HG03558 (cell line): ENCODE results near the gene SPRR1A.

Experiments
- ATAC-seq: cut with Tn5 transposase; IDR thresholded peaks from one replicate; pipeline ENCODE4 v1.9.1; 2021; ENCODE audit warnings: moderate number of reproducible peaks; ENCODE audit not compliant: unreplicated experiment; ENCODE audit errors: extremely low read depth

Gene SPRR1A, protein sequence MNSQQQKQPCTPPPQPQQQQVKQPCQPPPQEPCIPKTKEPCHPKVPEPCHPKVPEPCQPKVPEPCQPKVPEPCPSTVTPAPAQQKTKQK

DNA sequence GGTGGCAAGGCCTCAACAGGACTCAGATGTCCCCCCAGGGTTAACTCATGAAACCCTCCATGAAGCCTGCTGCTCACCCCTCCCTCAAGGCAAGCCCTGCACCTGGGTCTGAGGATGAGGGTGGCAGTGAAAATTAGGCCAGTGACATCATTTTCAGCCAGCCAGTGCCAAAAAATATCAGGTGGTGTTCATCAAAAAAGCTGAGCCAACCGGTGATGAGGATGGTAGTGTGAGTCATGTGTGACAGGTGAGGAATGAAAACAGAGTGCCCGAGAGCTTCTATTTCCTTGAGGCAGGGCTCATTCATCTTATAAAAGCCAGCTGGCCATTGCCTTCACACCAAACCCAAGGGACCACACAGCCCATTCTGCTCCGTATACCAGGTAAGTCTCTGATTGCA, at the start of gene SPRR1A:
Gene SPRR1A (plus strand): TSS at position 339 of the 400 bp plus-strand sequence. CDS start 1,150 bp downstream, outside the sequence.
- no peak for ATAC-seq

DNA sequence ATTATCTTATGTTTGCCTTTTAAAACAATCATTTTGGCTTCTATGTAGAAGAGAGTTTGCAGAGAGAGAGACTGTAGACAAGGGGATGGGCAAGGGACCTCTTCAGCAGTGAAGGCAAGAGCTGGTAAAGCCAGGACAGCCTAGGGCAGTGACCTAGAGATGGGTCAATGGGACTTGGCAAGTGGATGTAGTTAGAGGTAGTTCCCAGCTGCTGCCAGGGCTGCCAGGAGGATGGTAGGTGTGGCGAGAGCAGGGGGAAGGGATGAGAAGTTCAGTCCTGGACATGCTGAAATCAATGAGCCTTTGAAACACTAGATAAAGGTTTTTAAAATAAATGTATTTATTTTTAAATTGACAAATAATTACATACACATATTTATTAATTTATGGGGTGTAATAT, 43.3 kb upstream of the SPRR1A start:
- no peak for ATAC-seq

DNA sequence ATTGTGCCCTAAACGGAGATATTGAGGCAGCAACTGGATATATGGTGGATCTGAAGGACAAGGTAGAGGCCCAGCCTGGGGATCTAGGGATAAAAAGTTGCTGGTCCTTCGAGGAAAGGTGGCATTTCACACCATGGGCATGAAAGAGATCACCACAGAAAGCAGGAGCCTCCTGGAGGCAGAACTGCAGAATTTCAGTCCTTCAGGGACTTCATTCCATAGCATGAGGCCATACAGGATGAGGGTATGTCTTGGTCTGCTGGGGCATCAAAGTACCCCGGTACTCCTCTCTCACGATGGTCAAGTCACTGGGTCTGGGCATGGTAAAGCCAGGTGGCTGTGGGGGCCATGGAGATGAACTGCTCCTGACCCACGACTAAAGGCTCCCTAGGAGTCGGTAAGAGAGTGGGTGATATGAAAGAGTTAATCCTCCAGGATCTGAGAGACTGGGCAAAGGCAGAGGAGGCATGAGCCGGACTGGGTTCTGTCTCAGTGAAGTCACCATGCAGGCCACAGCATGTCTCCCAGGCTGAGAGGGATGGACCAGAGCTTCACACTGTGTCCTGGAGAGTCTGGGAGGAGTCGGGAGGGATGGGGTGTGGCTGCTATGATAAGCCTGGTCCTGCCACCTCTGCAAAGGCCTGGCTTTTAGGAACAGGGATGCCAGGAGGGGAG, 42.7 kb upstream of the SPRR1A start:
- ATAC-seq: no peak

DNA sequence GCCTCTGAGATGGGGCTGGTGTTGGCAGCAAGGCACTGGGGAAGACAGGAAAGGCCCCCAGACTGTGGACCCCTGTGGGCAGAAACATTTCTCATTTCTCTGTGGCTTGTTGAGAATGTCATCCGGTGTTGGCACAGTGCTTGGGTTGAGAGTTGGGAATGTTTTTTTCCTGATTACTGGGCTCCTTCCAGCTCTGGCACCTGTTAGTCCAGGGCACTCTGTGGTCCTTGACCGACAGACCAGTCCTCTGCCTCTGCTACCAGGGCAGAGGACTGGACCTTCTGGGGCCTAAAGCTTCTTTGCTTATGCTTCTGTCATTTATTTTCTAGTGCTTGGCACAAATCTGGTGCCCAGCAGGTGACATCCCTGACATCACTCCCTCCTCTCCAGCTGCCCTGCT, 41.7 kb upstream of the SPRR1A start:
- no peak for ATAC-seq

DNA sequence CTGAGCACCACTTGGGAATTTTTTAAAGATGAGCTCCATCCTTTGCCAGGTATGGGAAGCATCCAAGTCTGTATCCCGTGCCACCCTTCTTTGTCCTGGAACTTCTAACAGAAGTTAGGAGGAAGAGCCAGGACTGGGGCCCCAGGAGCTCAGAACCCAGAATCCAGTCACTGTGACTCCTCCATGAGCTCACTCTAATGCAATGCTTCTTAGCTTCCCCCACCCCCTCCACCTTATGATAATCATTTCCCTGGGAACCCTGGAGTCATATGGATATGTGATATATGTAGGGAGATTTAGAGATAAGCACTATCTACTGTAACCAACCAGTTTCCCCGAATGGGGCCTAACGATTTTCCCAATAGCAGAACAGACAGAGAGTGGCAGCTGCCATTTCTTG, 37.6 kb upstream of the SPRR1A start:
- ATAC-seq: no peak

DNA sequence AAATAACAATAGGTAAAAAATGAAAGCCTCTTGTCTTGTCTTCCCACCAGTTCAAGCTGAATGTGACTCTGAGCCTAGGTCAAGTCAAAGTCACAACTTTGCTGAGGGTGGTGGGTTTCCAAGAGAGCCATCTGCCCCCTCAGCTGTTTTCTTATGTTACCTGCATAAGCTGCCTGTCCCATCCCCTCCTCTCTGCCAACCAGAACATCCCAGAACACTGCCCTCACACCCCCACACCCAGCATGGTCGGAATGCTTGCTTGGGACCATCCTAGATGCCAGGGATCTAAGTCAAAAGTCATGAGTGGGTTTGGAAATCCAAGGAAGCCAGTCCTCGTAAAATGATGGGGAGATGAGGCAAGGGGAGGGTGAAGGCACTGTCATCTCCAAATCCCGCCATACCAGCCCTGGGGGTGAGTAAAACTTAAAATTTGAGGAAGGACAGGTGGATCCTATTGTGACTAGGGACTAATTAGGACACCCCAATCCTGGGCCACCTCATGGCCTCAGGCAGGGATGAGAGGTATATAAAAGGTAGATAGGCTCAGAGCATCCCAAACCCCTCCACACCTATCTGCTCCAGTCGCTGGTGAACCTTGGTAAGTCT, 37.1 kb upstream of the SPRR1A start, which contains the start of gene SPRR5:
Gene SPRR5 (plus strand): TSS at position 556 of the 606 bp plus-strand sequence. CDS start 1,349 bp downstream, outside the sequence.
- ATAC-seq: no peak

DNA sequence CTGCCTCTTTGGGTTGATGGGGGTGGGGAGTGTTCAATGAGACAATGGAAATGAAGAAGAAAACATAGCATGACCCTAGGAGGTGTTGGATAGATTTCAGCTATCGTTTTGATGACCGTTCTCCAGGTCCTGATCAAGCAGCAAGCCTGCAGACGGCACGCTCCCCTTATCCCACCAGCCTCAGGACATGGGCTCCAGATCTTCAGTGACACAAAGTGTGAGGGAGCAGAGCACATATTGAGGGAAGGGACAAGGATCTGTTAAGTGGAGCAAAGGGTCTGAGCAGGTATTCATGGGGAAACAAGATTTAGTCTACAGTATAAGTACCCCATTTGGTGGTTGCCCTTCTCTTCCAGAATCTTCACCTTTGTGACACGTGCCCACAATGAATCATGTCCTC, 32.2 kb upstream of the SPRR1A start:
- ATAC-seq: no peak

DNA sequence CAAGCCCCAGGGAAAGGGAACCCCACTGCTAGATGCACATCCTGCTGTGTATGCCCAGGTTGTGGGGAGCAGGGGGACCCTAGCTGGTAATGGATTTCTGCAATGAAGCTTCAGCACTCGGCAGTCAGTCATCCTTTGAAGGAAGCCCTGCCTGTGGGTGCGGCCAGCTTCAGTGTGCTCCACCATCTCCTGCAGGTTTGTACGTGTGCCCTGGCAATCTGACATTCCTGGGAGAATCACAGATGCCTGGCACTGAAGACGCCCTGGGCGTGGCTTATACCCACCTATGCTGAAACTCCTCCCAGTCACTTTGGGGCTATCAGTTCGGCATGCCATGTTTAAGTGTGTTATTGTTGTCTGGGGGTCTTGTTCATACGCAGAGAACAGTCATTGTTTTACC, 30.1 kb upstream of the SPRR1A start:
- no peak for ATAC-seq

DNA sequence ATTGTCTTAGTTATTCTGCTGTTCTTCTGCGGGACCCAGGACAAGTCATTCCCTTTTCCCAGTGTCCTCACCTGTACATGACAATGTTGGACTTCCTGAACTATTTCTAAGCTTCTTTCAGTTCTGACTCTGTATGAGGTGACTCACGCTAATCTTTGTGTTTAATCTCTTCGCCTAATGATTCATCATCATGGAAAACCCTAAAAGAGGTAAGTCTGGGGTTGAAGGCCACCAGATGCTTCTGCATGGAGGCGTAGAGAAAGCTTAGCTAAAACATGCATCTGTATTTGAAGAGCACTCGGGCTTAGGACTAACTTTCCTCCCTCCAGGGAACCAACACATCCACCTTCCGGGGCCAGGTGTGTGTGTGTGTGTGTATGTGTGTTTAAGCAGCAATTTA, 29.4 kb upstream of the SPRR1A start:
- no peak for ATAC-seq

DNA sequence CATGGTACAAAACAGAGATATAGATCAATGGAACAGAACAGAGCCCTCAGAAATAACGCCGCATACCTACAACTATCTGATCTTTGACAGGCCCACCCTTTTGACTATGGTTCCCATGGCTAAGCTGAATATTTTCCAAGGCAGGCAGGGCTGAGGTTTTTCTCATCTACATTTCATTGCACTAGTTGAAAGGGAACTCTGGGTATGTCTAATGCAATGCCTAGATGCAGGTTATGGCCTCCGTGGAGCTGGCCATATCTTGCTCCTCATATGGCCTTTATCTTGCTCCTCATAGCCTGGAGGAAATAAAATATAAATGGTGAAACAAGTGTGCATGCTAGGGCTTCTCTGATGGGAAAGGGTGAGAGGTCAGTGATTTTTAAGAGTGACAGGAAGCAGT, 26.3 kb upstream of the SPRR1A start:
- no peak for ATAC-seq

DNA sequence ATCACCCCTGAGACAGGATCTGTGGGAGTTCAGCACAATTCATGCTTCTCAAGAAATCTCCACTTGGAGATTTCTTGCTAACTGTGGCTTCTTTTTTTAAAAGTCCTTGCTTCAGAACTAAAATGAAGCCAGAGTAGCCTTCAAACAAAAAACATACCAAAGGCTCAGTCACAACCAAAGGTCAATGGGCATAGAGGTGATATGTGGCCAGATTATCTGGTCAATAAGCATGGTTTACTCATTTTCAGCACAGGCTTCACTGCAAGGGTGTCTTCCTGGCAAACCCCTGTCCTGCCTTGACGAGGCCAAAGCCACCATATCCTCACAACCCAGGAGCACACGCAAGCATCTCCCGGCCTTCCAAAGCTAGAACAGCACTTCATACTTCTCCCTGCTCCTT, 24.6 kb upstream of the SPRR1A start:
- ATAC-seq: no peak

DNA sequence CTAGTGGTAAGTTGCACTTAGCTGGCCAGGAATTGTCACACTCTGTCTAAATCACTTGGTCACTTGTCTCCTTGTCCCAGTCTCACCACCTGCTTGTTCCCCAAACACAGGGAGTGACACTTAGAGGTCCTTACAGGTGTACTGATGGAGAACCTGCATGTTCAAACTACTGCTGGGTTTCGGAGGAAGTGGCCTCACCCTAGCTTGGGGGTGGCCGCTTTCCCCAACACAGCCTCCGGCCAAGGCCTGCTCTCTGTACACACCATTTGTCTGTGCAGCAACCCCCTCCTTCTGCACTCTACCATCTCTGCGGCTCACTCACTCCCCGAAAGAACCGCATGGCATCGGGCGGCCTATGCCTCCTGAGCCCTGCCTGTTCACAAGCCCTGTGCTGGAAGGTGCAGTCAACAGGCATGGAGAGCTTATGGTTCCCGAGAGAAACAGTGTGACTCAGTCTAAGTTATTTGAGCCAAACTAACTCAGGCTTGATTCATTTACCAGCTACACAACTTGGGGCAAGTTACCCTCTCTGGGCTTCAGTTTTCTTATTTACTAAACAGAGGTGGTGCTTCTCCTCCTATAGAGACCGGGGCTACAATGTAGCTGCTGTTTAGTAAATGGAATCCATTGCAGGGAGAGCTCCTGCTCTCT, 24.0 kb upstream of the SPRR1A start:
- ATAC-seq: no peak

DNA sequence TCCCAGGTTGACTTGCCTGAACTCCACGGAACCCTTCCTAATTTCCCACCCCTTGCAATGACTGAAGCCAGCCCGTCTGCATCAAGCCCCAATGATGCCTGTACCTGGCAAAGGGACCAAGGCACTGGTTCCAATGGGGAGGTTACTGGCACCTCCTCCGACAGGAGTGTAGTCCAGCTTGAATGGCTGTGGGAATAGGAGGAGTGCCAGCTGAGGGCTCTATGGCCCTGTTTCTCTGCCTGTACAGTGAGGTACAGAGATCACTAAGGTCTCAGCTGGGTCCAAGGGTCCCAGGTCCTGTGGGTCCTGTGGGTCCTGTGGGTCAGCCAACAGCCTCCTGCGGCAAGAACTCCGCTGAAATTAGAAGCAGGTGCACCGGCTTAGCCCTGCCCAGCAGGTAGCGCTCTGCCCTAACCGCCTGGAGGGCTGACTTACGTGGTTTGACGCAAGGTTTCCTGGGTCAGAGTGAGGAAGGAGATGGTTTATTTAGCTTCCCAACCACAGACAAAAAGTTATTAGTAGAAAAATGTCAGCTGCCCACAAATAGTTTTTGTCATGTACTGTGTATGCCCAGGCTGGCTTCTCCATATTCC, 23.3 kb upstream of the SPRR1A start:
- ATAC-seq: no peak

DNA sequence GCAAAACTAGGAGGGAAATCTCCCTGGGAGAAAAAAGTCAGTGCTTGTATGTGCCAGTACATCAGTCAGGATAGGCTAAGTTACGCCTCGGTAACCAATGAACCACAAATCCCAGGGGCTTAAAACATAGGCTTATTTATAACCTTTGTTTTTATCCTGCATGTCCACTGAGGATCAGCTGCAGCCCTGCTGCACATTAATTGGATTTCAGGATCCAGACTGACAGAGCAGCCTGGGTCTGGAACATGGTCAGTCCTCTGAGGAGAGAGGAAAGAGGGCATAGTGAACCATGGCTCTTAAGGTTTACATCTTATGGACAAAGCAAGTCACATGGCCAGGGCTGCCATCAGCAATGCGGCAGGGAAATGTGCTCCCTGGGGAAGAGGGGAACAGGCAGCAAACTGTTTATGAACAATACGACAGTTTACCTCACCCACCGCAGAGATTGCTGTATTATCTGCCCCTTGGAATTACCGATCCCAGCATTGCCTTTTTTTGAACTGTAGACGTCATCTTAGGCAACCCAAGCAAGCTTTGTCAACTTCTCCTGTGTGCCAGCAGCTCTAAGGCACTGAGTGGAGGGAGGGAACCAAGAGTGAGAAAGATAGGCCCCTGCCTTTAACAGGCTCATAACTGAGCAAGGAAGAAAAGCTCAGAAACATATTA, 22.5 kb upstream of the SPRR1A start:
- no peak for ATAC-seq

DNA sequence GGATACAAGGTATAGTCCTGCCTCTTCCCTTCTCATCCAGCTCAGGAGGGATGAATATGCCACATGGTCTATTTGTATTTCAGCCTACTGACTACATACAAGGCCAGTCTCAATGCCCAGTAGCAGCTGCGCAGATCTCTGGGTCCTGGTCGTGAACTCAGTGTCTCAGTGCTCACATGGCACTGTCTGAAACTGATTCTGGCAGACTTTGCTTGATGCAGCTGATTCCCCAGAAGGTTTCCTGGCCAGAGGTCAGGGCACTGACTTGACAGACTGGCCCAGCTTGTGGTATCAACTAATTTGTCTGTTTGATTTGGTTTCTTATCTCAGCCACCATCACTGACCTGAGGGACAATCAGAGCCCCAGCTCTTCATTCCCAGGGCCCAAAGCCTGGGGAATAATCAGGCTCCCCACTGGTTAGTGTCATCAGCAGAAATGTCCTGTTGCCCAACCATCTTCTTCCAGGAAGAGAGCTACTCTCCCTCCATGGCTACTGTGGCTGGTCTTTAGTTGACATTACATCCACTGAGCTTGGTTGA, 20.9 kb upstream of the SPRR1A start:
- no peak for ATAC-seq

DNA sequence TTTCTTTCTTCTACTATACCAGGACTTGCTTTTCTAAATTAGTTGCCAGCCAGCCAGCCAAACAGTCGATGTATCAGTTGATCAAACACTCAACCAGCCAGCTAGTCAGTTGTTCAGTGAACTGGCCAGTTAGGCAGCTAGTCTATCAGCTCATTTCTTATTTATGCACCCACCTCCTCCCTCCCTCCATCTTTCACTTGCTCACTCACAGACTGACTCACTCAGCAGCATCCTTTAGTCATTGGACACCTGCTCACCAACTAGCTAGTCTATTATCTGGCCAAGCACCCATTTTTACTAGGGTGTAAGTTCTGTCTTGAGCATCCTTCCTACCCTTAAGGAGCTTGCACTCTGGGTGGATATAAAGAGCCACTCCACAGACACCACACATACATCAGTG, 19.3 kb upstream of the SPRR1A start:
- no peak for ATAC-seq

DNA sequence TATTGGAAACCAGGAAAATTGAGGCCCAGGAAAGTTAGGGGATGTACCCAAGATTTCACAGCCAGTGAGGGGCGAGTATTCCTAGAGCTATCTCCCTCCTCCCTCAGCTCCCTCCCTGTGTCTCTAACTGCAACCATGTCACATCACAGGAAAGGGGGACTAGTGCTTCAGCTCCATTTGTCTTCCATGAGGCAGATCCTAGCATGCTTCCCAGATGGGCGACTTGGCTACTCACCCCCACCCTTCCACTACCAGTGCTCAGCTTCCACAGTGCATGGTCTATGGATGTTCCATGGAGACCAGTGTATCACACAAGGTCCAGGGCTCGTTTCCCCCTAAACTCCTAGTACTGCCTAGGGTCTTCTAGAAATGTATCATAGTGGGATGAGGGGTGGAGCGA, 18.0 kb upstream of the SPRR1A start:
- no peak for ATAC-seq

DNA sequence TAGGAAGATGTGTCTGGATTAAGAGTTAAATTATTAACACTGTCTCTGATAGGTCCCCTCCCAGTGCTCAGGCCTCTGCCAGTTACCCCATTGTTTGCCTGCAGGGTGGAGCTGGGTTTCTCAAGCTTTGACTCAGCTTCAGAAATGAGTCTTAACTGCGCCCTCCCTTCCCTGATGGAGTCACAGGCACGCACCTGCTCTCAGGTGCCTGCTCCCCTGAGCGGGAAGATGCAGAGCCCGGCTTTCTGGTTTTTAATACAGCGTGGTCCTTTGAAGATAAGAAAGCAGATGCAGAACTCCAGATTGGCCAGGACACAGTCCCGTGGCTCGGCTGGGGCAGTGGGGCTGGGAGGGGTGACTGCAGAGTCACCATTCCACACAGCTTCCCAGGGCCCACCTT, 16.7 kb upstream of the SPRR1A start:
- no peak for ATAC-seq

DNA sequence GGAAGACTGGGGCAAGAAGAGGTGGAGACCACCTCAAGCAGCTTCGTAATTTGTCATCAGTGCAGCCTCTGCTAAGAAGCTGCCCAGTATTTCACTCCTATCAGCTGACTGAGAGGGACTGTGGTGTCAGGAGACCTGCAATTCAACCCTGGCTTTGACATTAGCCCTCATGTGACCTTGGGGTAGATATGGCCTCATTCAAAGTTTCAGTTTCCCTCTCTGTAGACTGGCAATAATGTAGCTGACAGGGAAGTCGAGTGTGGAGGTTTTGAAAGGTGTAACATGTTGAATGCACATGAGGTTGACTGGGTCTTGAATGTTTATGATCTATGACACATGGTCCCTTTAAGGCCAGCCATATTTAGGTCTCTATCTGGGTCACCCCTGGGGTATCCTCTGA, 15.6 kb upstream of the SPRR1A start:
- ATAC-seq: peak; percentile 94

DNA sequence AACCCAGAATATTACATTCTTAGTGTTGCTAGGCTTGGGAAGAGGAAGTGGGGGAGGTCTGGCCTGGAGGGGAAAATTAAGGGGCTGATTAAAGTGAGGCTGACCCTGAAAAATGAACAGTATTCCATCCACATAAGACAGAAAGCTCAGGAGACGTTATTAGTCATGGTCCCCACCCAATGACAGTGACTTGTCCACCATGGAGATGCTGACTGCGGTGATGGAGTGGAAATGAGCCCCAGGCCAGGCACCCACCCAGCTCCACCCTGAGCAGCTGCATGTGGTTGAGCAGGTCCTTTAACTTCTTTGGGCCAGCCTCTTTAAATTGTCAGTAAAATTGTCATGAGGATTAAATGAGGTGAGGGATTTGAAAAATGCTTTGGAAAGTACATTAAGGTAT, 14.8 kb upstream of the SPRR1A start:
- no peak for ATAC-seq
